Panc1 (cell line): ENCODE data around the gene DNASE2B. TPM values are rescaled to one million over a fixed set of nuclear protein-coding genes. Genes with fewer than 3 reads are reported as not detected.

Experiments
- ATAC-seq: fragments of 200-7000 bp; cut with Tn5 transposase; 2 replicates; pipeline ENCODE4 v1.9.1; 2020; ENCODE audit warnings: mild to moderate bottlenecking, moderate library complexity
- BruUV-seq: library from RNA; stranded (reverse); fragments of 400-500 nt; replicated peaks from 2 replicates; lab custom pipeline; 2021; lab: Mats Ljungman, UMichigan
- CTCF ChIA-PET: fragments of 300-600 bp; sonication (Branson Sonifier 250); formaldehyde crosslinking; loops from one replicate; lab custom pipeline; 2022; ENCODE audit warnings: antibody characterized with exemption; lab: Charles Lee
- POLR2A ChIA-PET: fragments of 300-600 bp; sonication (Branson Sonifier 250); formaldehyde crosslinking; loops from one replicate; lab custom pipeline; 2022; ENCODE audit warnings: antibody characterized with exemption; lab: Charles Lee
- DNase-seq: peaks from one replicate; pipeline ENCODE4 v3.0.0-alpha.2; 2010; ENCODE audit warnings: low read depth, low spot score
- H3K27ac ChIP-seq: 2 replicates; pipeline ENCODE4 v1.5.1; 2011; ENCODE audit warnings: mild to moderate bottlenecking, low read length, inconsistent platforms
- H3K27me3 ChIP-seq: fragments of 200-500 bp; sonication (Bioruptor generic); 2 replicates; pipeline ENCODE4 v1.6.0; 2014; ENCODE audit warnings: low read length, inconsistent platforms; ENCODE audit not compliant: control insufficient read depth, insufficient read depth
- H3K36me3 ChIP-seq: fragments of 200-500 bp; sonication (Bioruptor generic); 2 replicates; pipeline ENCODE4 v1.5.1; 2014; ENCODE audit warnings: inconsistent platforms, mild to moderate bottlenecking, low read length, moderate library complexity; ENCODE audit not compliant: control insufficient read depth, insufficient read depth
- H3K4me1 ChIP-seq: 2 replicates; pipeline ENCODE4 v1.5.1; 2011; ENCODE audit warnings: inconsistent platforms, mild to moderate bottlenecking, low read length, moderate library complexity; ENCODE audit not compliant: control insufficient read depth, insufficient read depth
- H3K4me3 ChIP-seq, 2 experiments: 2 replicates each; pipeline ENCODE4 v1.5.1; 2011 to 2012; ENCODE audit warnings: low read depth in 2 of 2, low read length in 2 of 2, mild to moderate bottlenecking in 2 of 2, inconsistent platforms in 1 of 2, moderate library complexity in 1 of 2
- H3K9me3 ChIP-seq: fragments of 200-500 bp; sonication (Bioruptor generic); 2 replicates; pipeline ENCODE4 v1.5.1; 2014; ENCODE audit warnings: low read depth, mild to moderate bottlenecking, inconsistent platforms, low read length, moderate library complexity; ENCODE audit not compliant: control insufficient read depth, insufficient read depth
- CTCF ChIP-seq: fragments of 450-650 bp; IDR thresholded peaks from 2 replicates; pipeline ENCODE4 v1.5.1; 2017; ENCODE audit warnings: mild to moderate bottlenecking
- POLR2AphosphoS5 ChIP-seq: IDR thresholded peaks from 2 replicates; pipeline ENCODE4 v1.6.1; 2012; ENCODE audit warnings: mild to moderate bottlenecking, low read depth, low read length, moderate library complexity
- SIN3A ChIP-seq: IDR thresholded peaks from 2 replicates; pipeline ENCODE4 v1.6.1; 2012; ENCODE audit warnings: low read depth, mild to moderate bottlenecking, low read length, moderate library complexity, borderline replicate concordance; ENCODE audit not compliant: insufficient read depth
- TCF7L2 ChIP-seq: IDR thresholded peaks from 2 replicates; pipeline ENCODE4 v1.6.1; 2011; ENCODE audit warnings: mild to moderate bottlenecking, low read depth, low read length, inconsistent platforms
- in situ Hi-C: cut with HindIII; loops from 2 replicates; pipeline ENCODE4 v1.10.0; 2016; ENCODE audit warnings: low sequenced_read_pairs, low pct_unique_long_range_greater_than_20kb
- intact Hi-C: fragments of 100-400 bp; cut with micrococcal nuclease; formaldehyde crosslinking; loops from one replicate; pipeline ENCODE4 v1.10.0; 2022; ENCODE audit not compliant: unreplicated experiment
- total RNA-seq: library from RNA; stranded (reverse); gene quantifications from one replicate; pipeline ENCODE4 v1.2.1, GENCODE V29; 2021; ENCODE audit not compliant: unreplicated experiment
- TF ChIP-seq, protein P1 (sequence below), 2 experiments: IDR thresholded peaks; 2 replicates each; pipeline ENCODE4 v1.6.1; 2011 to 2012; ENCODE audit warnings: low read depth in 2 of 2, control low read depth in 1 of 2, low read length in 1 of 2, mild to moderate bottlenecking in 1 of 2, moderate library complexity in 1 of 2; ENCODE audit not compliant: insufficient read depth in 1 of 2

The DNASE2B gene
- total RNA-seq, 1 experiment from 2014 or later, result not detected

DNA sequence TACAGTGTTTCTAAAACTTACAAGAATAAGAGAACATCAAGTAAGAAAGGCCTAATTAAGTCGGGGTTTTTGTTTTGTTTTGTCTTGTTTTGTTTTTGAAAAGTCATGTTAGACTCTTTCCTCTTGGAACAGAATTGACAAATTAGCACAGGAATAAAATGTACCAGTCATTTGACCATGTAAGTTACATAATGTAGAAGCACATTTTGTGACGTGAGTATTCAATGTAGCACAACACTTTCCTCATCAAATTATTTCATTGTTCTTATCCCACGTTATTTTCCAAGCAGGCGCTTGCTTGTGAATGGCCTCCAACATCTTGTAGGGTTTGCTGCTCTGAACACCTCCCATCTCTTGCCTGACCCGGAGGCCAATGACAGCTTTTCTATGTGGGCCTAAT, 34.7 kb upstream of the DNASE2B start:
- ATAC-seq (no peak), DNase-seq (no peak)
- Histone ChIP-seq H3K4me1 (peaks cover 17% of the 10 kb centered on the region), H3K4me3 (no peak overlapping the region), H3K9me3 (peaks cover 7% of the 10 kb centered on the region; the same call in 1 of the 2 replicates), H3K27ac (no peak overlapping the region), H3K36me3 (no peaks in the 10 kb centered on the region), H3K27me3 (no peaks in the 10 kb centered on the region)
- no TSS peak for BruUV-seq
- in situ Hi-C loops (no loop called here), intact Hi-C loops (no loop called here)
- TF ChIP-seq TCF7L2 (no peak), POLR2AphosphoS5 (no peak), CTCF (no peak), SIN3A (no peak)
- TF ChIP-seq, protein P1, sequence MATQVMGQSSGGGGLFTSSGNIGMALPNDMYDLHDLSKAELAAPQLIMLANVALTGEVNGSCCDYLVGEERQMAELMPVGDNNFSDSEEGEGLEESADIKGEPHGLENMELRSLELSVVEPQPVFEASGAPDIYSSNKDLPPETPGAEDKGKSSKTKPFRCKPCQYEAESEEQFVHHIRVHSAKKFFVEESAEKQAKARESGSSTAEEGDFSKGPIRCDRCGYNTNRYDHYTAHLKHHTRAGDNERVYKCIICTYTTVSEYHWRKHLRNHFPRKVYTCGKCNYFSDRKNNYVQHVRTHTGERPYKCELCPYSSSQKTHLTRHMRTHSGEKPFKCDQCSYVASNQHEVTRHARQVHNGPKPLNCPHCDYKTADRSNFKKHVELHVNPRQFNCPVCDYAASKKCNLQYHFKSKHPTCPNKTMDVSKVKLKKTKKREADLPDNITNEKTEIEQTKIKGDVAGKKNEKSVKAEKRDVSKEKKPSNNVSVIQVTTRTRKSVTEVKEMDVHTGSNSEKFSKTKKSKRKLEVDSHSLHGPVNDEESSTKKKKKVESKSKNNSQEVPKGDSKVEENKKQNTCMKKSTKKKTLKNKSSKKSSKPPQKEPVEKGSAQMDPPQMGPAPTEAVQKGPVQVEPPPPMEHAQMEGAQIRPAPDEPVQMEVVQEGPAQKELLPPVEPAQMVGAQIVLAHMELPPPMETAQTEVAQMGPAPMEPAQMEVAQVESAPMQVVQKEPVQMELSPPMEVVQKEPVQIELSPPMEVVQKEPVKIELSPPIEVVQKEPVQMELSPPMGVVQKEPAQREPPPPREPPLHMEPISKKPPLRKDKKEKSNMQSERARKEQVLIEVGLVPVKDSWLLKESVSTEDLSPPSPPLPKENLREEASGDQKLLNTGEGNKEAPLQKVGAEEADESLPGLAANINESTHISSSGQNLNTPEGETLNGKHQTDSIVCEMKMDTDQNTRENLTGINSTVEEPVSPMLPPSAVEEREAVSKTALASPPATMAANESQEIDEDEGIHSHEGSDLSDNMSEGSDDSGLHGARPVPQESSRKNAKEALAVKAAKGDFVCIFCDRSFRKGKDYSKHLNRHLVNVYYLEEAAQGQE (IDR thresholded peaks at IDR 0.05; ENCODE audit: insufficient read depth in 1 of 2, low read depth in 2 of 2, low read length in 1 of 2), result no peak
- ChIA-PET POLR2A (no interaction called here), CTCF (no interaction called here)

DNA sequence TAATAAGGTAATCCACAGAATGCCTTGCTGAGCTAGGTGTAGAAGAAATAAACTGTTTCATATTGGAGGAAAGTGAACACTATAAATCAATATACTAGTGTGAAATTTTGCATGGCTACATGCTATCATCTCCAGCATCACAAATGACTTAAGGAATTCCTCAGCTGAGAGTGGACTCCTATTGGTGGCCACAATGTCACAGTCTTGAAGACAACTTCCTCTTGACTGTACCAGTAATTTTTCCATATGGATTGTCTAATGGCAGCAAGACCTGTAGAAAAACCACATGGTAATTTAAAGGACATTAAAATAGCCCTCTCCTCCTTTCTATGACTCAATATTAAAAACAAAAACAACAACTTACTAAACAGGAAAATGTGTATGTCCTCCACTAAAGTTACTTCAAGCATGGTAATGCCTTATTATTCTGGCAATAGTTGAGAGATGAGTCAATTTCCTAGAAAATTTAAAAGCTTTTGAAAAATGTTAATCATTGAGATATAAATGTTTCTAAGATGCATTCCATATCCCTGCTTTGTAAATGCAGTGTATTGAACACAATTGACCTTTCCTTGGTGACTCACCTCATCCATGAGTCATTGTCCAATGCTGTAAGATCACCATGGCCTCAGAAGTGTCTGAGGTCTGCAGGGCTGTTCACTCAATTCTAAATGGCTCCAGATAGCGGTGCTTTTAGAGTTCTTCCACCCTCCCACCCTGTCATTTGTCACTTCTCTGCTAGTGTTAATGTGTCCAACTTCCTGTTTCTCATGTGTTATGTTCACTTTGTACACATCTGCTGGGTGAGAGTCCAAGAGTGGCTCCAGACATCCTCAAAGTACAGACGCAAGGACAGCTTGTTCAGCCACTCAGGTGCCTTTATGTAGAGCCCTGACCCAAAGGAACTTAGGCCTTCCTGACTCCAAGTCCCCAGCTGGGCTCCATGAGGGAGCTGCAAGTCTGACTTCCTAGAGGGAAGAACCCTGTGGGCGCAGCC, 32.8 kb upstream of the DNASE2B start:
- in situ Hi-C loops (no loop called here), intact Hi-C loops (no loop called here)
- H3K4me3 ChIP-seq, result peak overlapping the region in 1 of 2 experiments; percentile 1; a peak in 1 of 4 replicates
- CTCF ChIA-PET, result no interaction called here
- no peaks in the 10 kb centered on the region for H3K36me3 ChIP-seq
- peak; percentile 97 for ATAC-seq
- DNase-seq, result peak; percentile 95
- H3K9me3 ChIP-seq, result peaks cover 7% of the 10 kb centered on the region; the same call in 1 of the 2 replicates
- POLR2A ChIA-PET, result no interaction called here
- peaks cover 17% of the 10 kb centered on the region for H3K4me1 ChIP-seq
- no peaks in the 10 kb centered on the region for H3K27me3 ChIP-seq
- no TSS peak for BruUV-seq
- TF ChIP-seq SIN3A (no peak), TCF7L2 (no peak), CTCF (no peak), POLR2AphosphoS5 (no peak)
- TF ChIP-seq, protein P1 (IDR thresholded peaks at IDR 0.05; ENCODE audit: insufficient read depth in 1 of 2, low read depth in 2 of 2, low read length in 1 of 2), result no peak
- H3K27ac ChIP-seq, result peak overlapping the region; percentile 0; the same call in 1 of the 2 replicates
